HG03575 (cell line): ENCODE measurements around the gene RASAL1.

ENCODE experiments used
- ATAC-seq: cut with Tn5 transposase; IDR thresholded peaks from one replicate; pipeline ENCODE4 v1.9.1; 2021; ENCODE audit not compliant: unreplicated experiment, insufficient number of reproducible peaks, low FRiP score; ENCODE audit errors: extremely low read depth

Gene RASAL1

GRCh38 chr12:113135178-113136127 lies at the start of gene RASAL1:
TSS of gene RASAL1 (minus strand) at chr12:113135761. CDS start at chr12:113135462, 299 bp downstream.
- ATAC-seq: no peak

- ATAC-seq: no peak
Observed at GRCh38 chr12:113184900-113185179, 49.3 kb upstream of the RASAL1 start.

- no peak for ATAC-seq
Observed at GRCh38 chr12:113184098-113184899, 48.7 kb upstream of the RASAL1 start.

DNA sequence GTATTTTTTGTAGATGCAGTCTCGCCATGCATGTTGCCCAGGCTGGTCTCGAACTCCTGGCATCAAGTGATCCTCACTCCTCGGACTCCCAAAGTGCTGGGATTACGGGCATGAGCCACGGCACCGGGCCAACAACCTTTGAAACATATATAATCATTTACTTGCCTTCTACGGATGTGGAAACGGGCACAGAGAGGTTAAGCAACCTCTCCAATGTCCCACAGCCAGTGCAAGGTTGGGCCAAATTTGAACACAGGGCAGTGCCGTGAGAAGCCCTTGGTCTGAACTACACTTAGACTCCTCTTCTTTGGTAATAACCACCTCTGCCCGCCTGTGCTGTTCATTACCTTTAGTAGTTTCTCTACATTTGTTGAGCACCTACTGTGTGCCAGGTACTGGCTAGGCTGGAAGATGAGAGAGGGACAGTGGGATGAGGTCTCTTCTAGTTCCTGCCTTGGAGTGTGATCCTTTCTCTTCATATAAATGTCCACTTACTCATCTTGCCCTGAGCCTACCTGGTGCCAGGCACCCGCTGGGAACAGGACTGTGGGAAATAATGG lies 47.5 kb upstream of the RASAL1 start:
- no peak for ATAC-seq

DNA sequence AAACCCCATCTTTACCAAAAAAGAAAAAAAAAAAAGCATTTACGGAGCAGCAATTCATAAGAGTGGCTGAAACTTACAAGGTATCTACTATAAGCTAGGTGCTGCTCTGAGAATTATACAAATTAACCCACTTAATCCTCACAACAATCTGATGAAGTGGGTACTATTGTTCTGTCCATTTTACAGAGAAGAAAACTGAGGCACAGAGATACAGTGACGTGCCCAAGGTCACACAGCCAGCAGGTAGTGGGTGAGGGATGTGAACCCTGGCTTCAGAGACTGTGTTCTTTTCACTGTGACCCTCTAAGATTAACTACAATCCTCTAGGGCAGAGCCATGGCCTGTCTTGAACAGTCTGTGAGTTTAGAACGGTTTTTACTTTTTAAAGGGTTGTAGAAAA lies 46.4 kb upstream of the RASAL1 start:
- ATAC-seq: no peak

DNA sequence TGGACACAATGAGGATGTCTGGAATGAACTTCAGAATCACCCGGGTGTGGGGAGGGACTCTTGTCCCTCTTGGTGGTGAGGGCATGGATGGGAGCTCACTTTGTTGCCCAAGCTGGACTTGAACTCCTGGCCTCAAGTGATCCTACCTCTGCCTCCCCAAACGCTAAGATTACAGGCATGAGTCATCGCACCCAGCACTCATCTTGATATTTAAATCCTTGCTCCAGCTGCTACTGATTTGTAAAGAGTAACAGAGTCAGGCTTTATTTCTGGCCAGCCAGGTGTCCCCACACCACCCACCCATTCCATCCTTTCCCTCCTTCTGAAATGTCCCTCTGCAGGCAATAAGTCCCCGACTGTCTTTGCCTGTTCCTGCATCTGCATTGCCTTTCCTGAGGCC lies 44.8 kb upstream of the RASAL1 start:
- ATAC-seq: no peak

DNA sequence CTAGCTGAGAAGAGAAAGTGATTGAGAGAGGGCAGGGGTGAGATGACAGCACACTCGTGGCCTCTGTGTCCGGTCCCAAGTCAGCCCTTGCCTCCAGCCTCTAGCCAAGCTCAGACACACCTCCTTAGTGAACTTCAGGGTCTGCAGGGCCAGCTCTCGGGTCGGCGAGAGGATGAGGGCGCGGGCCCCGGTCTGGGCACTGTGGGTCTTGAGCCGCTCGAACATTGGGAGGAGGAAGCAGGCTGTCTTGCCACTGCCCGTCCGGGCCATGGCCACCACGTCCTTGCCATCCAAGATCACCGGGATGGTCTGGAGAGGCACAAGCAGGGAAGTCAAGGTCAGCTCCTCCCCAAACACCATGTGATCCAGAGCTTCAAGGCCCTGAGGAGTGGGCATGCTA lies 43.5 kb upstream of the RASAL1 start:
- ATAC-seq: no peak

GRCh38 chr12:113174461-113175384 lies 39.2 kb upstream of the RASAL1 start:
- no peak for ATAC-seq

DNA sequence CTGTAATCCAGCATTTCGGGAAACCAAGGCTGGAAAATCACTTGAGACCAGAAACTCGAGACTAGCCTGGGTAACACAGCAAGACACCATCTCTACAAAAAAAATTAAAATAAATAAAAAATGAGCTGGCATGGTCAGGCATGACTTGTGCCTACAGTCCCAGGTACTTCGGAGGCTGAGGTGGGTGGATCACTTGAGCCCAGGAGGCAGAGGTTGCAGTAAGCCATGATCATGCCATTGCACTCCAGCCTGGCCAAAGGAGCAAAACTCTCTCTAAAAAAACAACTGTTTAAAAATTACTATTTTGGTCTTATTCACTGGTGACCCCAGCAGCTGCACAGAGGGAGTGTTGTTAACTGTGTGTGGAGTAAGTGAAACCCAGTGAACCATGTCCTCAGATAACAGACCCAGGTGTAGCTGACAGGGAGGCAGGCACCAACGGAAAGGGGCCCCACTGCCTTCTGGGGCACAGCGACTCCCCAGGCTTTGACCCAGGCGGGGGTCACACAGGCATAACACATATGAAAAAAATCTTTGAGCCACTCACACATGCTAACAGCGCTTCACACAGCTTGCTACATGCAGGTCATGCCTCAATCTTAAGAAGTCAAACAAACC lies 37.6 kb upstream of the RASAL1 start:
- ATAC-seq: no peak

GRCh38 chr12:113172185-113172584 lies 36.6 kb upstream of the RASAL1 start:
- ATAC-seq: no peak

DNA sequence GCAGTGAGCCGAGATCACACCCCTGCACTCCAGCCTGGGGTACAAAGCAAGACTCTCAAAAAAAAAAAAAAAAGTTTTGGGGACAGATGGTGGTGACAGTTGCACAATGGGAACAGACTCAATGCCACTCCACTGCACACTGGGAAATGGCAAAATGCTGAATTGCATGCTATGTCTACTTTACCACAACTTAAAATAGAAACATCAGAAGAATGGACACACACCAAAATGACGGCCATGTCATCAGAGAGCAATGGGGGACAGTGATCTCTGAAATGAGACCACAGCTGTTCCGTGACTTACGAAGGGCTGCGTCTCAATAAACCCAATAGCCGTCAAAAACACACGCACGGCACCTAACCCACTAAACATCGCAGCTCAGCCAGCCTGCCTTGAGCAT lies 36.0 kb upstream of the RASAL1 start:
- ATAC-seq: no peak

DNA sequence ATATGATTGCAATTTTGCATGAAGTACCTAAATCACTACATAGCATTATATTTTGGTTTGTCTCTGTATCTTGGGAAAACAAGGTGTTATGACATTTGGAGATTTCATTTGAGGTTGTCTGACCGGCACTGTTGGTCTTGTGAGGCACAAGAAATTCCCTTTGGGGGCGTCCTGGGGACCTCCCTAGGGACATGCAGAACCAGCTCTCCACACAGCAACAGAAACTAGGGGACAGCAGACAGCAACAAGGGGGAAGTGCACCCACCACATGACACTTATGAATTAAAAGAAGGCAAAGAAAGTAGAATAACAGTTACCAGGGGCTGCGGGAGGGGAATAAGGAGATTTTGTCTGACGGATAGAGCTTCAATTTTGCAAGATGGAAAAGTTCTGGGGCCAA lies 35.4 kb upstream of the RASAL1 start:
- no peak for ATAC-seq

GRCh38 chr12:113170457-113170856 lies 34.9 kb upstream of the RASAL1 start:
- no peak for ATAC-seq

DNA sequence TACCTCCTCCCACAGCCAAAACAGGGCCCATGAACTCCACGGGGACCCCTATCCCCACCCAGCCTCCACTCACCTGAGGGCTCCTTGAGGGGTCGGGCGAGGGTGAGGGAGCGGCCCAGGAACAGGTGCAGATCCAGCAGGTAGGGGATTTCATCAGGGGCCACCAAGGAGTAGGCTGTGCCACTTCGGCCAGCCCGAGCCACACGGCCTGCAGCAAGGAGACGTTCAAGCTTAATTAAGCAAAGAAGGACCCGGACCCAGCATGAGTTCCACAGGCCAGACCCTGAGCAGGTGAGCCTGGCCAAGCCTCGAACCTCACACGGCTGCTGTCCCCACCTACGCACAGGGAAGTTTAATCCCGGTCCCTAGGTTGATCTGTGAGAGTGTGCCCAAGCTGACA lies 34.1 kb upstream of the RASAL1 start:
- ATAC-seq: no peak

GRCh38 chr12:113167868-113168267 lies 32.3 kb upstream of the RASAL1 start:
- no peak for ATAC-seq

DNA sequence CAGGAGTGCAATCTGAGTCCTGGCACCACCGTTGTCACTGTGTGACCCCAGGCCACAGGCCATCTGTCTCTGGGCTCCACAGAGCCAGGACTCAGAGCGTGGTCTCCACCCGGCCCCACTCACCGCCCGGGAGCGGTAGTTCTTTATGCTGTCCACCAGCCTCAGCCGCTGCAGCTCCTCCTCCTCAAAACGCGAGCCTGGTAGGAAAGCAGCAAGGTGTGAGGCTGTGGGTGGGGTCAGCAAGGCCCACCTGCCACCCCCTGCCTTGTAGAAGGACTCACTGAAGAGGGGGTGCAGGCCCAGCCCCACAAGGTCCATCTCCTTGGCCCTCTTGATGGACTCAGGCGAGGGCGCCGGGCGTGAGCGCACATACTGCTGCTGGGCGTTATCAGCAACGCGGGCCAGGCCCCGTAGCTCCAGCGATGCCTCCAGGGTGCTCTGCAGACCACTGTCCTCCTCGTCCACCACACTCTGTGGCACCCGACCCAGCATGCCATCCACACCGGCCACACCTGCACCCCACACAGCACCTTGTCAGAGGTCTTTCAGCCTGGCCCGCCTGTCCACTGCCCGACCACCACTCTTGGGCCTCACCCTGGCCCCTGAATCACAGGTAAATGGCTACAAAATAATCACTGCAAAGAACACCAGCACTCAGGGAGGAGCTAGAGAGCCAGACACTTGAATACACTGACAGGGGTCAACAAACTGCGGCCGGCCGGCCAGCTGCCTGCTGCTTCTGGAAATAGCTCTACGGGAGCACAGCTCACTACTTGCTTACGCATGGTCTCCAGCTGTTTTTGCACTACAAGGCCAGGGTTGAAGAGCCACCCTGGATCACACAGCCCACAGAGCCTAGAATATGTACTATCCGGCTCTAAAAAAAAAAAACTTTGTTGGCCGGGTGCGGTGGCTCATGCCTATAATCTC lies 30.2 kb upstream of the RASAL1 start:
- ATAC-seq: no peak

GRCh38 chr12:113164014-113164413 lies 28.5 kb upstream of the RASAL1 start:
- ATAC-seq: no peak

DNA sequence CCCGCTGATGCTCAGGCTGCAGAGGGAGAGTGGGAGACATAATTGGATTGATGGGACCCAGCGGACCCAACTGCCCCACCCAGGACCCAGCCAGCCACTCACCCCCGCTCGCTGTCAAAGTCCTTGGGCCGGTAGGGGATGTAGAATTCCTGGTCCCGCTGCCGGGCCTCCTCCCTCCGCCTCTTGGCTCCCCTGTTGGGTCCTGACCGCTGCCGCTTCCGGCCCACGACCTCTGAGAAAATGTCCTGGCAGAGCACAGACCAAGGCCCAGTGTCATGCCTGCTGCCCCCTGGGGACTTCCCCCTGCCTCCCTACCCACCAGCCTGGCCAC lies 27.4 kb upstream of the RASAL1 start:
- no peak for ATAC-seq
